Measurements from ENCODE around the gene PTPRK.

The PTPRK gene

DNA sequence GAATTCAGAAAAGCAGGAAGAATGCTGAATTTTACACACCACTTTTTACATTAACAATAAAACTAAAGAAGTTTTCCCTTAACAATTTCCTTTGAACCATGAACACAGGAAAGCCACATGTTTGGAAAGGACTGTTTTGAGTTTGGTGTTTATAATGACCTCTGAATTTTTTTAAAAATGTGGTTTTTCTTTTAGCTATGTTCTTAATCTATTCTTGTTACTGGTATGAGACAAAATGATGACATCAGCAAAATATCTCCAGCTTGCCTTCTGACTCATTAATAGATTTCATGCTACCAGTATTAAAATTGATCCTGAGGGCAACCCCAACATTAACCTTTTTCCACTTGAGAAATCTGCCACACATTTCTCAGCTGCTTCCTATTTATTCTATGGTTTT lies 402.0 kb downstream of the PTPRK start:
- no peak for DNase-seq

DNA sequence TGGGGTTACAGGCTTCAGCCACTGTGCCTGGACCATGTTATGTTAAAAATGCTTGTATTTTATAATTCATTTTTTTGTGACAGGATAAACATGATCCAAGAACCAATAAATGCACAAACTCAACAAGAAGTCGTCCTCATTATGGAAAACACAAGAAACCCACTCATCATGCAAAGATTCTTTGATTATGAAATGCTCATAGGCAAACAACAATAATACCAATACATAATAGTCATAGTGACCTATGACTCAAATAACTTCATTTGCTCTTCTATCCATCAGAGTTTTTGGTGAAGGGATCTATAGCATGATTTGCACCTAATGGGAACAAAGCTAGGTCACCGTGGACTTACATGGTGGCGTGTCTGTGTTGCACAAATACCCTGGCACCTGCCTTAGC lies 402.5 kb downstream of the PTPRK start:
- no peak for DNase-seq

DNA sequence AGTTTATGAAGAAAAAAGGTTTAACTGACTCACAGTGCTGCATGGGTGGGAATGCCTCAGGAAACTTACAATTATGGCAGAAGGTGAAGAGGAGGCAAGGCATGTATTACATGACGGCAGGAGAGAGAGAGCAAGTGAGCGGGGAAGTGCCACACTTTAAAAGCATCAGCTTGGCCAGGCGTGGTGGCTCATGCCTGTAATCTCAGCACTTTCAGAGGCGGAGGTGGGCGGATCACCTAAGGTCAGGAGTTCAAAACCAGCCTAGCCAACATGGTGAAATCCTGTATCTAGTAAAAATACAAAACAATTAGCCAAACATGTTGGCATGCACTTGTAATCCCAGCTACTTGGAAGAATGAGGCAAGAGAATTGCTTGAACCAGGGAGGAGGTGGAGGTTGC lies 406.2 kb downstream of the PTPRK start:
- DNase-seq: no peak

DNA sequence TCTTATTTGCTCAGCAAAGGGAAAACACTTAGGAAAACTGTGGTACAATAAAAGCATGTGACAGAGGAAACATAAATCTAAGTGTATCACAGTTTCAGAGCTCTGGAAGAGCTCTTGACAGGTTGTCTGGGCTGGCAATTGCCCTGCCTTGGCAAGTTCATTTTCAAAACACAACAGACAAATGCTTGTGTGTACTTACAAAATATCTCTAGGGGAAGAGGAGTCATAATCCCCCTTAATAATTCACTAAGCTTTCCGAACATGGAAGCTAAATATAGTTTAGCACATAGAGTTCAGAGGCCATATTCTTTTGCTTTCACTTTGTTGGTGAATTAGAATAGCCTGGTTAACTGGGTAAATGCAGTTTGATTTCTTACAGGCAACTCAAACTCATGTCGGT lies 407.9 kb downstream of the PTPRK start:
- peak in 1 of 2 donors; percentile 3 for DNase-seq

DNA sequence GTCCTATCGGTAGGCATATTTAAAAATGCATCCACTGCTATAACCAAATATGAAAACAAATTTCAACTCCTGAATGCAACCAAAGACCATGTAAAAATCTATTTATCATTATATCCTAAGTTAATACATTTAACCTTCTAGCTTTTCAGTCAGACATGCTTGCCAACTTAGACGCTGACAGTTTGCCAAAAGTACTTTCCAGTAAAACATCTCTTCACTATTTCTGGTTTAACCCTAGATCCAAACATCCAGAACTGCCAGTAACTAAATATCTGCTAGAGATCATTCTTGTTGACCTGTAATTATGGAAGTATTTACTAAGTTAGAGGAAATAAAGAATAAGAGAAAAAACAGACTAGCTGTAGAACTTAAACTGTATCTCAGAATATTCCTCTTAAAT lies 409.3 kb downstream of the PTPRK start:
- DNase-seq: no peak

DNA sequence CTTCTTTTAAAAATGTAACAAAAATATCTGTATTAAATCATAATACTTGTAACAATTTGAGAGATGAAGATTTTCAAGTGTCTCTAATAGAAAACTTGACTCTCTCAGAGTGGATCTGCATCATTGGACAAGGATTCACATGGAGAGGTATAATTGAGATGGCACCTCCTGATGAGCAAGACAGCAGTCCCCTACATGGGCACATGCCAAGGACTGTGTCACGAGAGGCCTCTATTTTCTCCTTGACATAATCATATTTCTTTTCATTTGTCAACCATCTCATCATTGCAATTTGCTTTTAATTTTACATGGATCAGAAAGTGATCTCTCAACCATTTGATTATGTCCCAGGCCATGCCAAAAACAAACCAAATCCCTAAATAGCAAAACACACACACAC lies 412.7 kb downstream of the PTPRK start:
- no peak for DNase-seq

DNA sequence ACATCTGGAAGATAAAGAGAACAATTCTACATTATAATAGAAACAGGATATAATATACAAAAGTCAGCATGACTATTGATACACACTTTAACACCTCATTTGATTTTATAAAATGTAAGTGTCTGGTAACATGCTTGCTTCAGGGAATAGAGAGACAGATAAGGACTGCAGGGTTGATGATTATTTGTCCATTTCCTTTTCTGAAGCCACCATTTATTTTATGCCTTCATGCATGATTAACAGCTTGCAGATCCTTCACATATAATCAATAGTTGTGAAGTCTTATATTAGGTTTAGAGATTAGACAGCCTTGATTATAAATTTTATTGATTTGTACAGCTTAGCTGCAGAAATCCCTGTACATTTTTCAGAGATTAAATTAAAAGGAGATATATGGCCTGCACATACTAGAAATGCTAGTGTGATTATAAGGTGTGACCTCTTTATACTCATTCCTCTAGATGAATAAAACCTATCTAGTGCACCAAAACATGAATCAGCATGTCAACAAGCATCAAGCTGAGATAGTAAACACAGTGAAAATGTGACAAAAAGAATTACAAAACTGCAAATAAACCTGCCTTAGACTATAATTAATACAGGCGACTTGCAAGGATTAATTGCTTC lies 420.7 kb downstream of the PTPRK start:
- no peak for DNase-seq

DNA sequence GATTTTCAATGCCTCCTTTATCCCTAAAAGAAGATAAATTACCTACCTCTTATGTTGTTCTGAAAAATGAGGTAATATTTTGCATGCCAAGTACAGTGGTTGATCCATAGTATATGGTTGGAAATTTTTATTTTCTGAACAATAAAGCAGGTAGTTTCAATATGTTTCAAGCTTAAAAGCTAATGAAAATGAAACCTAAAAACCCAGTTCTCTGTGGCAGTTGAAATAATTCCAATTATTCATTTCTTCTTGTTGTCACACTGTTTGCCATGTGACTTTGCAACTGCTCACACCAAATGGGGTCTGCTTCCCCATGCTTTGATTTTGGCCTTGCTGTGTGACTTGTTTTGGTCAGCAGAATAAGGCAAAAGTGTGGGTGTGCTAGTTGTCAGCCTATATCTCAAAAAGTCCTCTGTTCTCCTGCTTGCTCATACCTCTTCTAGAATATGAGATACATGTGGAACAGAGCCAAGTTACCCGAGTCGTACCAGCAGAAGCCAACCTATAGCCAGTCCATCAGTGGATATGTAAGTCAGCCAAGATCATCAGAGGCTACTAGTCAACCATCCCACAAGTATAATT lies 422.3 kb downstream of the PTPRK start:
- no peak for DNase-seq

DNA sequence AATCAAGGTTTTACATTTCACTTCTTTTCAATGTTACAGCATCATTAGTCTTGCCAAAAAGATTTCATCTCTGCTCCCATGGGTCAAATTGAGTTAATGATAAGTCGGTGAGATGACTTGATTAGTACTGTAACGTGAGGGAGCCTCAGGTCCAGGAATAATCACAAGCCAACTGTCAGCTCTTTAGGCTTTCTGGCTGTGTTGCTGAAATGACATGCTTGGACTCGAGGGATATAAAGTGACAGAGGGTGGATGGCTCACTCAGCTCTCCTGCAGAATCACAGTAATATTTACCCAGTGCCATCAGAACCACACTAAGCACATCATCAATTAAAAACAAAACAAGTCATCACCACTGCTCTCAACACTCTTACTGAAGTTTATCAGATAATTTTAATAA lies 423.4 kb downstream of the PTPRK start:
- no peak for DNase-seq

DNA sequence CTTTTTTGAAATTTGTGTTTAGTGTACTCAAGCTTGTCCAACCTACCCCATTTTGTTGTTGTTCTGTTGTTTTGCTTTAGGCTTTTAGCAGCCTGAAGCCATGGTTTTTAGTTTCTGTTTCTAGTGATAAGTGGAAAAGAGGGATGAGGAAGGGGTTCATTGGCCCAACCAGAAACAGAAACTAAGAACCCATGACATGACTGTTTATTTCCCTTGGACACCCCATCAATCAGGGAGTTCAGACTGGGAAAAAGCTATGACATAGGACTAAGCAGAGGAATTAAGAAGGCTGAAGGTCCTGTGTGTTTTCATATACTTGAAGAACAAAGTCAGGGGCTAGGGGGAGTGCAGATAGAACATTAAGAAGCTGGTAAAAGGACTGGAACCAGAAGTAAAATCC lies 425.0 kb downstream of the PTPRK start:
- no peak for DNase-seq

DNA sequence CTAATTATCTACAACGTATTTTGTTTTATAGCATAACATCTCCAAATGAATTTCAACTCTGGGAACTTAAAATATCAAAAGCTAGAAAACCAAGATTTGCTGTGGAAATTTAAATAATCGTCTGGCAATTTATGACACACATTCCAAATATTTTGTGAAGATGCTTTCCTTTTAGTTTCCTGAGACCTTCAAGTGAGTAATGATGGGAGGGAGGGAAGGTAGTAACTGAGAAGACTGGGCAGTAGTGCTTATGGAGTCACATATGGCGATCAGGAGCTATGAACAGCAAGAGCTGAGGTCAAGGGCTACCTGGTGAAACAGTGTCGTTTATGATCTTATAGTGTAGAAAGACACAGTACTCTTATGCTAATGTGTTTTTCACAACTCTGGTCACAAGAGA lies 441.4 kb downstream of the PTPRK start:
- DNase-seq: no peak

DNA sequence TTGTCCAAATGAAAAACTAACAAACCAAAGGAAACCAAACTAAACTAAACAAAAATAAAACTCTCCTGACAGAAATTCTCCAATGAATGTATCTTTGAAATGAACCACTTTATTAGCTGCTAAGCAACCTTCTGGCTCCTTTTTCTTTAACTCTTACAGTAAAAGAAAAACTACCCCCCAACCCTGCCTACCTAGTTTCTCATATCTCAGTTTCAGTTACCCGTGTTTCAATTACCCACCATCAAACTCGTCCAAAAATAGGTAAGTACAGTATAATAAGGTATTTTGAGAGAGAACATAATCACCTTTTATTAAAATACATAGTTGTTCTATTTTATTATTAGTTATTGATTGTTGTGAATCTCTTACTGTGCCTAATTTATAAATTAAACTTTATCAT lies 442.1 kb downstream of the PTPRK start:
- DNase-seq: no peak

DNA sequence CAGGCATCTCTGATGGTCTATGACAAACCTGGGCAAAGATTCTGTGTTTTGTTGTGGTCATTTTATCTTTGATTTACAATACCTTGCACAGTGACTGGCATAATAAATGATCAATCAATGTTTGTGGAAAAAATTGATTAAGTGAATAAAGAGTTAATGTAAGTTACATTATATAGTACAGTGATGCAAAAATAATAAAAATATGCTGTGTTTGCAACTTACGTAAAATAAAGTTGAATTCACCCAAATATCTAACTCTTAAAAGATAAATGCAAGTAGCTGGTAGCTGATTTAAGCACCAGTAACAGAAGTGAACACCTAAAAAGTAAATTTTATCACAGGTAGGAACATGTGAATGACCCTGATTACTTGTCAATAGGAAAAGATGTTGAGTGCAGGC lies 443.6 kb downstream of the PTPRK start:
- DNase-seq: no peak

DNA sequence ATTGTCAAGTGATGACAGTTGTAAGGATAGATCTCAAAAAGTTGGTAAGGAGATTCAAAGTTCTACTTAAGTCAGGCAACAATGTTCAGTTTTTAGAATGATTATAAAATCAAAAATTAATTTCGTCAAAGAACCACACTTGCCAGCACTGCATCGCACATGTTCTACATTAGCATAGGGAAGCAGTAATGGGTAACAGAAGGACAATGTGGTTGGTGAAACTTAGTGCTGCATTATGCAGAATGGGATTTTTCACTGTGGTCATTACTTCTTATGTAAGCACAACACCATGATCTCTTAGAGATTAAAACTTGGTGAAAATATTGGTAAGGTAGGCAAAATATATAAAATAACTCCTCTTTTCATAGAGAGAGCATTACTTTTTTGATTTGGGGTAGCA lies 445.8 kb downstream of the PTPRK start:
- no peak for DNase-seq

DNA sequence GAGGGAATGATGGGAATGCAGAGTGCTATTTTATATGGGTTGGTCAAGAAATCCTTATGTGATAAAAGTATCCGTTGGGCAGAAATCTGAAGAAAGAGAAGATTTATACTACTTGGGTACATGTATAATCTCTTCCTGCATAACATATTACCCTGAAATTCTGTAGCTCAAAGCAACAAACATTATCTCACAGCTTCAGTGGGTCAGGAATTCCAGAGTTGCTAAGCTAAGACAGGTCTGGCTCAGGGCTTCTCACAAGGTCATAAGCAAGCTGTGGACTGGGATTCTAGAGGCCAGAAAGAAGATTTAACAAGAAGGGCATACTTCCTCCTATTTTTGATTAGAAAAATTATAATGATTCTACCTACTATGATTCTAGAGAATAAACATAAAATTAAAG lies 447.0 kb downstream of the PTPRK start:
- no peak for DNase-seq

DNA sequence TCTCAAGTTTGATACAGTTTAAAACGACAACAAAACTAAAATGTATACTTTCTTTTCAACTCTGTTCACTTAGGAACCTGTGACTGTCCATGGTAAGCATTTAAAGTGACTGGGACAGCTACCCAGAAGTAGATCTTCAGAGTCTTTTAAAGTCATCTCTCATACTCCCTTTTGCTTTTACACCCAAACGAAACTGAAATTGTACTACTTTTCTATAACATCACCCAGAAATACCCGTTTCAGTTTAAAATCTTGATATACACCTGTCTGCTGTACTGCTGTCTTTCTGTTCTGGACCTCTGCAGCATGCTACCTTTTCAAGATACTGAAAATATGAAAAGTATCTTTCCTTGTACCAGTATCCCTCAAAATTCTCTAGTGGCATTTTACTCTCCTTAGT lies 449.2 kb downstream of the PTPRK start:
- DNase-seq: no peak

DNA sequence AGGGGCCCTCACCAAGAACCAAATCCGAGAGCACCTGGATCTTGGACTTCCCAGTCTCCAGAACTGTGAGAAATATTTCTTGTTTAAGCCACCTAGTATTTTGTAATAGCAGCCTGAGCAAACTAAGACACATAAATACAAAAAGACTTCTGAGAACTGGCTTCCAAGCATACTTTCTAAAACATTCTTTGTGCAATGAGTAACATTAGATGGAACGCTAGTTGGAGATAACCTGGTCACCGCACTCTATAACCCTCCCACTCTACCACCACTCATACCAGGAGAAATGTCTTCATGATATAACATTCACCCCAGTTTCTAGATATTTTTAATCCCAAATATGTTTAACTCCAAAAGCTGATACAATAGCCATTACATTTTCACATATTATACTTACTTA lies 450.0 kb downstream of the PTPRK start:
- no peak for DNase-seq

DNA sequence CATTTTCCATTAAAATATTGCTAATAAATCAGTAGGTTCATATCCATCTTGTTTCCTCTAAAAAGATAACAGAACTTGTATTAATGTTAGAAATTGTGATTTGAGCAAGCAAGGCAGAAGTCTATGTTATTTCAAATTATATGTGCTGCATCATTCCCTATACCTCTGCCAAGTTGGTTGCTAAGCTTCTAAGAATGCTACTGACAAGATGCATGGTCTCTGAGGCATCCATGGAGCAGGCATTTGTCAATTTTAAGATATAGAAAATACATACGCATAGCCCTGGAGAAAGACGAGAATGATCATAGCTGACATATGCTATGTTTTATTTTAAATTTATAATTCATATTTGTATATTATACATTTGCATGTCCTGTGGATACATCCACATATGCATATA lies 451.2 kb downstream of the PTPRK start:
- DNase-seq: no peak

DNA sequence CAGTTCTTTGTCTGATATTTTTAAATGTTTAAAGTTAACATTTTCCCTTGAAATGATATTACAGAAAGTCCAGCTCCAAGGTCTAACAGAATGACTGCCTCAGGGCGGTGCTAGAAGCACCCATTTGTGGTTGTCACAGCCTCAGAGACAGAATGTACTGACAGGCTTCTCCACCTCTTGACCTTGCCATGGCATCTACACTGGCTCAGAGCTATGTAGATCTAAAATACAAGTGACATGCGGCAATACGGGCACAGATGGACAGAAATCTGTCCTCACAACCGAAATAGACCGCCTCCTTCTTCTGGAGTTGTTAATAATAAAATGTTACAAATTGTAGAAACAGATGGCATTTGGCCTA lies 452.3 kb downstream of the PTPRK start:
- no peak for DNase-seq

DNA sequence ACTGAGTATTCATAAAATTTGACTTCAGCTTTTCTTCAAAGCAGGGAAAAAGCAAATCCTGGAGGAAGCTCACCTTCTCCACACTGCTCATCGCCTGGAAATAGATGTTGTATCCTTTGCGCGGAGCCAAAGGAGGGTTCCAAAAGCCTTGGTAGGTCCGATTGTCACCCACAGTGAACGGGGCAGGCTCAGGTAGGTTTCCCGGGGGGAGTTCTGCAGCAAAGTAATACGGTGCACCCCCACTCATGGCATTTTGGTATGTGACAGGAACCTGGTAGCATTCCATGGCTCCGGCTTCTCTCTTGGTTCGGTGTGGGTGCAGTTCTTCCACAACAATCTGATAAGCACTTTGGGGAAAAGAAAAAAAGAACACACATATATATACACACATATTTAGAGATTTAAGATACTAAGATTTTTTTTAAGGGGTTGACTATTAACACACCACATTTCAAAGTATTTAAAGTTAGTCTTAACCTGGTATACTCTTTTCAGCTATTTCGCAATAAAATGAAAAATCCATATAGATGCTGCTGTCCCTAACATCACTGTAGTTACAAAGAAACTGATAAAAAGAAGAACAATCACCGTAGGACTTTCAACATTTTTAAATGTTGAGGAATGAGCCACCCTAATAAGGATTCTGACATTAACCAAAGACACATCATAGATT lies 452.8 kb downstream of the PTPRK start:
- DNase-seq: no peak

DNA sequence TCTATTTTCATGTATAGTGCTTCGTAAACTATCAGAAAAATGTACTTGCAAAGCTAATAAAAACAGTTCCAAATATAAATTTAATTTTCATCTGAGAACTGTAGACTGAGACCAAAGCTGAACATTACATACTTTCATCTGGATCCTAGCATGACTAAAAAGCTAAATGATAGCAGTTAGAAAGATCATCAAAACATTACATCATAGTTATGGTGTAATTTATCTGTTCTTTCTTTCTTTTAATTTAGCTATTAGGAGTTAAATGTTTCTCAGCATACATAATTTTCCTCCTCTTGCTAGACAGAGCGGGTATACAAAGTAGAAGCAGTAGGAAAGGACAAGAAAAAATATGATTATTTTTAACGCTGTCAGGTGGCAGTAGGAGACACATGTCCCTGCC lies 455.3 kb downstream of the PTPRK start:
- DNase-seq: no peak

DNA sequence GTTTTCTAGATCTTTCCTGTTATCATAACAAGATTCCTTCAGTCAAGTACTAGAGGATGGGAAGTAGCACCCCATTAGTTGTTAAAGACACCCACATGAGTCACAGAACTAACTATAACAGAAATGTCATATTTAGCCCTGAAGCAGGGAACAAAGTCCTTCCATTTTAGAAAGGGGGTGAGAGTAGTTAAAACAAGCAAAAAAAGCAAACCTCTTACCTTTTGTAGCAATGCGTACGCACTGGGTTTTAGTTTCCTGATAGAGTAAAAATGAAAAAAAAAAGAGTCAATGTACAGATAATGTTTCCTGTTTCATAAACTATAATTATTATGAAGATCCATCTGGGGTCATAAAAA lies 455.9 kb downstream of the PTPRK start:
- no peak for DNase-seq

DNA sequence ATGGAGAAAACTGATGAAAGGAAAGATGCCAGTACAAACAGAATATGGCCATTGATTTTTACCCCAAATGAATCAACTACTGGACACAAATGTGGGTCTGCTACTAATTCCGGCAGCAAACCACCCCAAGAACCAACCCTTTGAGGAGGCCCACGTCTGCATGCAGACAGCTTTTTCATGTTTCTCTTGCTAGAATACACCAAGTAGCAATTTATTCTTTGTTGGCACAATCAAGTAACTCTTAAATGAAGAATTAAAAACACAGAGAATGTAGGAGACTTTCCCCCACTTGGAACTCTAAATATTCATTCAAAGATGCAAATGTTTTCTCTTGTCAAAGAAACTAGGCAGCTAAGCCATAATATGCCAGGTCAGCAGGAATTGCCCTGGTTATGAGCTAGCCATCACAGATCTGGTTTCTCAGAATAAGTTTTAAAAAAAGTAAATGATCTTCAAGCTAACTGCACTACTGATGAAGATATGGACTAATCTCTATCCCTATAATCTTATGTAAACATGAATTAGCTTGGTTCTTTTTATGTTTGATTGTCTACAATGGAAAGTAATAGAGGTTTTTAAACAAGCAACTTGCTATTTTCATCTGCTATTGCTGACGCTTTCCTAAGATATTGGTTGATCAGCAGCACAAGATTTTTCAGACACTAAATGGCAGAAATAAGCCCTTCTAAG lies 456.4 kb downstream of the PTPRK start:
- DNase-seq: no peak

DNA sequence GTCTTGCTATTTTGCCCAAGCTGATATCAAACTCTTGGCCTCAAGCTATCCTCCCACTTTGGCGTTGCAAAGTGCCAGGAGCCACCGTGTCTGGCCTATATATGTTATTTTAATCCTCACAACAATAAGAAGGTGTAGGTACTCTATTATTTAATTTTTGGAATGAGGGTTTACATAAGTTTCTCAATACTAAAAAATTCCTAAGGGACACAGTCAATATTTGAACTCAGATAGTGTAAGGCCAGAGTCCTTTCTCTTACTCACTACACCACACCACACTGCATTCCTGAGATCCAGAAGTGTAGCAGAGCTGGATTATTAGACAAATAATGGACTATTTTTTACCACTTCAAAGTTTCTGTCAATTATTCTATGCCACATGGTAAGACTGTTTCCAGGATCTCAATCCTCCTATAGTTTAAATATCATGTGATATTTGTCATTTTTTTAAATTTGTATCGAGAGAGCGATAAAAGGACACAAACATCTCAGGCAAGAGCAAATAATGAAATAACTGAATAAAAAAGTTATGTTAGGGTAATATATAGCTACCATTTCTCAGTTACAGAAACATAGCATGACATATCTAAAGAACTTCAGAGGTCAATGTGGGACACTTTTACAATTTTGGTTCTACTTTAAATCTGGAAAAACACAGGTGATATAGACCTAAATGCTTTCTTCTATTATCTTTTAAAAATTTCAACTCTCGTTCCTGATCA lies 457.4 kb downstream of the PTPRK start:
- DNase-seq: no peak

All from CD4-positive, alpha-beta T cell treated with Interleukin-1 beta for 1 hour (primary cell).